ENCODE measurements around the gene NES. TPM values are rescaled to one million over a fixed set of nuclear protein-coding genes. Genes with fewer than 3 reads are reported as not detected.

Gene NES
- total RNA-seq, 1 experiment from 2014 or later: 168 TPM

DNA sequence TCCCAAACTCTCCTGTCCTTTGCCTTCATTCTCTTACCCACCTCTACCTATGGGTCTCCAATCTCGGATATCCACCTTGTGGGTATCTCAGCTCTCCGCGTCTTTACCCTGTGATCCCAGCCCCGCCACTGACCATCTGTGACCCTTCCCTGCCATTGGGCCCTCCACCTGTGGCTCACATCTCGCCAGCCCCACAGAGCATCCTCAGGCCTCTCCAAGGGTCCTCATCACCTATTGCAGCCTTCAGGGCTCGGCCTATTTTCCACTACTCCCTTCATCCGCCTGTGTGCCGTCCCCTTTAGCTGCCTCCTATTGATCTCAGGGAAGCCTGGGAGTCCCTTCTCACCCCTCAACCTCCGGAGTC is 24.2 kb downstream of the NES start:
- H3K79me1 ChIP-seq (ENCODE audit: insufficient read depth, low read depth, low read length, poor library complexity, severe bottlenecking): no peaks in the 10 kb centered on the region
- no peak overlapping the region for H2AK5ac ChIP-seq (ENCODE audit: insufficient read length, low read length)
- no peak overlapping the region for H3K9ac ChIP-seq (ENCODE audit: extremely low read depth, insufficient read length, low read length)
- H3K27ac Mint-ChIP-seq: no peak overlapping the region
- H3K14ac ChIP-seq (ENCODE audit: insufficient read depth, low read length): no peak overlapping the region
- TF ChIP-seq, protein P1, sequence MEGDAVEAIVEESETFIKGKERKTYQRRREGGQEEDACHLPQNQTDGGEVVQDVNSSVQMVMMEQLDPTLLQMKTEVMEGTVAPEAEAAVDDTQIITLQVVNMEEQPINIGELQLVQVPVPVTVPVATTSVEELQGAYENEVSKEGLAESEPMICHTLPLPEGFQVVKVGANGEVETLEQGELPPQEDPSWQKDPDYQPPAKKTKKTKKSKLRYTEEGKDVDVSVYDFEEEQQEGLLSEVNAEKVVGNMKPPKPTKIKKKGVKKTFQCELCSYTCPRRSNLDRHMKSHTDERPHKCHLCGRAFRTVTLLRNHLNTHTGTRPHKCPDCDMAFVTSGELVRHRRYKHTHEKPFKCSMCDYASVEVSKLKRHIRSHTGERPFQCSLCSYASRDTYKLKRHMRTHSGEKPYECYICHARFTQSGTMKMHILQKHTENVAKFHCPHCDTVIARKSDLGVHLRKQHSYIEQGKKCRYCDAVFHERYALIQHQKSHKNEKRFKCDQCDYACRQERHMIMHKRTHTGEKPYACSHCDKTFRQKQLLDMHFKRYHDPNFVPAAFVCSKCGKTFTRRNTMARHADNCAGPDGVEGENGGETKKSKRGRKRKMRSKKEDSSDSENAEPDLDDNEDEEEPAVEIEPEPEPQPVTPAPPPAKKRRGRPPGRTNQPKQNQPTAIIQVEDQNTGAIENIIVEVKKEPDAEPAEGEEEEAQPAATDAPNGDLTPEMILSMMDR (conservative IDR thresholded peaks at IDR 0.05): no peak
- no peaks in the 10 kb centered on the region for H4K20me1 ChIP-seq (ENCODE audit: control insufficient read depth, insufficient read depth, insufficient read length)
- DNase-seq: no peak
- no peaks in the 10 kb centered on the region for H3K9me3 ChIP-seq (ENCODE audit: control insufficient read depth, low read depth, low read length)
- H3K4me2 ChIP-seq (ENCODE audit: insufficient read depth, insufficient read length, low read length): no peak overlapping the region
- peaks cover 33 to 37% of the 10 kb centered on the region in 2 experiments for H3K4me1 Mint-ChIP-seq
- no peak overlapping the region for H3T11ph ChIP-seq (ENCODE audit: low read length)
- no peaks in the 10 kb centered on the region; the same call in 1 of the 2 replicates for H3K27me3 ChIP-seq (ENCODE audit: insufficient read depth, low read length)
- no peaks in the 10 kb centered on the region for H3K36me3 Mint-ChIP-seq (ENCODE audit: insufficient read depth in 1 of 3, low read depth in 3 of 3)
- no peak overlapping the region for H4K5ac ChIP-seq (ENCODE audit: insufficient read length, low read depth, low read length)
- no peak overlapping the region for H3K23ac ChIP-seq (ENCODE audit: insufficient read length, low read depth, low read length)
- H2BK5ac ChIP-seq (ENCODE audit: insufficient read length, low read length): no peak overlapping the region
- H3K27me3 Mint-ChIP-seq (ENCODE audit: low read depth): peaks cover 98% of the 10 kb centered on the region
- WGBS (ENCODE audit: extremely low coverage, insufficient read length, low lambda C conversion rate): no CpG with 5 or more reads among the region's 9 CpGs
- no peak overlapping the region for H3K18ac ChIP-seq (ENCODE audit: insufficient read length, low read depth, low read length)
- no peak overlapping the region for H2AFZ ChIP-seq (ENCODE audit: low read length)
- no peaks in the 10 kb centered on the region for H3K79me2 ChIP-seq (ENCODE audit: insufficient read depth, low read length)
- no peak overlapping the region for H3K4ac ChIP-seq (ENCODE audit: low read depth, low read length)
- H3K4me1 ChIP-seq (ENCODE audit: insufficient read depth, low read length): no peaks in the 10 kb centered on the region; the same call in 1 of the 2 replicates
- no peak overlapping the region for H3K56ac ChIP-seq (ENCODE audit: insufficient read length, low read depth, low read length)
- no peak overlapping the region for H2BK20ac ChIP-seq (ENCODE audit: low read depth, low read length, poor library complexity, severe bottlenecking)
- H4K91ac ChIP-seq (ENCODE audit: insufficient read length, low read depth, low read length): no peak overlapping the region
- H3K9me3 Mint-ChIP-seq: no peaks in the 10 kb centered on the region
- H4K8ac ChIP-seq (replicated peaks; ENCODE audit: insufficient read length, low read depth, low read length): no peak overlapping the region
- no peak overlapping the region for H2BK120ac ChIP-seq (ENCODE audit: low read depth, low read length, poor library complexity, severe bottlenecking)
- no peak overlapping the region for H3K4me3 Mint-ChIP-seq
- H3K23me2 ChIP-seq (ENCODE audit: insufficient read length, low read depth, low read length, poor library complexity, severe bottlenecking): peaks cover 10% of the 10 kb centered on the region
- no peak overlapping the region for H2BK12ac ChIP-seq (ENCODE audit: insufficient read length, low read depth, low read length)
- H3K27ac ChIP-seq (ENCODE audit: insufficient read length, low read depth, low read length): no peak overlapping the region
- H2BK15ac ChIP-seq (ENCODE audit: low read depth, low read length): no peak overlapping the region

Measured in H9 (cell line).